NB4 (cell line): ENCODE data around the gene CDKAL1.
"Not testable (repeated sequence)": the region's sequence is repeated elsewhere in the genome, so short reads cannot be mapped to it uniquely, and the experiment has no call there.

Experiments
- DNase-seq: peaks from one replicate; pipeline ENCODE4 v3.0.0; 2010; ENCODE audit warnings: low read depth
- H3K4me3 ChIP-seq: one replicate; pipeline ENCODE4 v1.5.1; 2011; ENCODE audit warnings: mild to moderate bottlenecking, low read depth, low read length, moderate library complexity
- MYC ChIP-seq: IDR thresholded peaks from 2 replicates; pipeline ENCODE4 v1.6.1; 2011; ENCODE audit warnings: low read depth, low read length
- POLR2A ChIP-seq: IDR thresholded peaks from 2 replicates; pipeline ENCODE4 v1.6.1; 2011; ENCODE audit warnings: mild to moderate bottlenecking; ENCODE audit not compliant: insufficient read length; ENCODE audit errors: extremely low read depth
- TF ChIP-seq, protein P1 (sequence below): IDR thresholded peaks from 2 replicates; pipeline ENCODE4 v1.6.1; 2011; ENCODE audit warnings: low read depth, low read length
- TF ChIP-seq, protein P2 (sequence below): IDR thresholded peaks from one replicate; pipeline ENCODE4 v1.5.1; 2012; ENCODE audit warnings: low read depth, low read length

Gene CDKAL1

DNA sequence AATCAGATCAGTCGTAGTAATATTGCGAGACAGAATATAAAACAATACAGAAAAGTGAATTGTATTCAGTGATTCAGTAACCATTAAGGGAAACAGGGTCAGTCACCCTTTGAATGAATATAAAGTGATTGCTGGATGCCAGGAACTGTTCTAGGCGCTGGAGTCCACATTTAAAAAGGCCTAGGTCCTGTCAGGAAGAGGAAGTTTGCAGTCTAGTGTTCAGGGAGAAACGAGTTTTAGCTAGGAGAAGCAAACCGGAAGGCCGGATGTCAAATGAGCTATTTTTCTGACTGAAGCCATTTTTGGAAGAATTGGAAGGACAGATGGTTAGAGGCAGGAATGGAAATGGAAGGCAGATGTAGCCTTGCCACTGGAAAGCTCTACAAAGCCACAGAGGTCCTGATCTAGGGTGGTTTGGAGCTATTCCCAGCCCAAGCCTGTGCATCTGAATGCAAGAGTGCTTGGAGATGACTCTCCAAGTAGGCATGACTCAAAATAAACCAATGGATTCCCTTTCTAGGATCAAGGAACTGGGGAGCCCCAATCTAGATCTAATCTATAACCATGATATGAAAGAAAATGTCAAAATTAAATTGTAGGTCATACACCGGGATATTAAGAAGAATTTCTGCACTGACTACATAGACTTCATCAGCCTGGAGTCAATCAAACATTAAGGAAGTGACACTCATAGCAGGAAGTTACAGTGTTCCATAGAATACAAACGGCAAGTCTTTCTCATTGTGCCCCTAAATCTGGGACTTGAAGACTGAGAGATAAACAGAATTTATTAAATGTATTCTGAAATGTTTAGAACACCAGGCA is 36.8 kb upstream of the CDKAL1 start:
- no peak overlapping the region for H3K4me3 ChIP-seq
- DNase-seq, result no peak
- TF ChIP-seq, protein P1, sequence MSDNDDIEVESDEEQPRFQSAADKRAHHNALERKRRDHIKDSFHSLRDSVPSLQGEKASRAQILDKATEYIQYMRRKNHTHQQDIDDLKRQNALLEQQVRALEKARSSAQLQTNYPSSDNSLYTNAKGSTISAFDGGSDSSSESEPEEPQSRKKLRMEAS, result no peak
- no peak for TF ChIP-seq MYC
- TF ChIP-seq, protein P2, sequence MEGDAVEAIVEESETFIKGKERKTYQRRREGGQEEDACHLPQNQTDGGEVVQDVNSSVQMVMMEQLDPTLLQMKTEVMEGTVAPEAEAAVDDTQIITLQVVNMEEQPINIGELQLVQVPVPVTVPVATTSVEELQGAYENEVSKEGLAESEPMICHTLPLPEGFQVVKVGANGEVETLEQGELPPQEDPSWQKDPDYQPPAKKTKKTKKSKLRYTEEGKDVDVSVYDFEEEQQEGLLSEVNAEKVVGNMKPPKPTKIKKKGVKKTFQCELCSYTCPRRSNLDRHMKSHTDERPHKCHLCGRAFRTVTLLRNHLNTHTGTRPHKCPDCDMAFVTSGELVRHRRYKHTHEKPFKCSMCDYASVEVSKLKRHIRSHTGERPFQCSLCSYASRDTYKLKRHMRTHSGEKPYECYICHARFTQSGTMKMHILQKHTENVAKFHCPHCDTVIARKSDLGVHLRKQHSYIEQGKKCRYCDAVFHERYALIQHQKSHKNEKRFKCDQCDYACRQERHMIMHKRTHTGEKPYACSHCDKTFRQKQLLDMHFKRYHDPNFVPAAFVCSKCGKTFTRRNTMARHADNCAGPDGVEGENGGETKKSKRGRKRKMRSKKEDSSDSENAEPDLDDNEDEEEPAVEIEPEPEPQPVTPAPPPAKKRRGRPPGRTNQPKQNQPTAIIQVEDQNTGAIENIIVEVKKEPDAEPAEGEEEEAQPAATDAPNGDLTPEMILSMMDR, result no peak
- no peak for TF ChIP-seq POLR2A

DNA sequence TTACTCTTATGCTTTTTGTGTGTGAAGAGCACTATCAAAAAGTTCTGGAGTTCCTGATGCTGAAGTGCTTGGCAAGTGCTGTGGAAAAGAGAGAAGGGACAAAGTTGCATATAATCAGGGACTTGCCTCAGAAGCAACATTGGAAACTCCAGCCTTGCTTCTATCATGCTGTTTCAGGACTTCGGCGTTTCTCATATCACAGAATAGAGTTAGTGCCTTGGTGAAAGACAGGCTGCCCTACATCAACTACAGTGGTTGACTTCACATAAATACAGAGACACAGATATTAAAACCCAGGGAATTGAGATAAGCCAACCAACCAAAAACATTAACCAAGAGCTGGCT is 36.2 kb upstream of the CDKAL1 start:
- H3K4me3 ChIP-seq, result no peak overlapping the region
- DNase-seq, result no peak
- TF ChIP-seq POLR2A, result no peak
- TF ChIP-seq, protein P1, result no peak
- TF ChIP-seq MYC, result no peak
- TF ChIP-seq, protein P2, result no peak

DNA sequence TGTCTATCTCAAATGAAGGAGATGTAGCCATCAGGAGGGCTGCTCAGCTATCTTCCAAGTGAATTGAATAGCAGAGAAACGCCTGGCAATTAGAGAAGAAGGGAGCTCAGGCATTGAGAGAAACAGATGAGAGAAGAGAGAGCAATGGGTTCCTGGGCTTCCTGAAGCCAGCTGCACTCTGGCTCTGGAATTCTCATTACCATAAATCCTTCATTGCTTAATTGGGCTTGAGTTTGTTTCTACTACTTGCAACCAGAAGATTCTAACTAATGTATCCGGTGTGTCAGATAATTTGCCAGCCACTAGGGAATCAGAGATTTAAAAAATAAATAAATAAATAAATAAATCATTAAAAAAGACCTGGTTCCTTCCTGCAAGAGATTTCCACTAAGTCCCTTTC is 25.0 kb upstream of the CDKAL1 start:
- no peak for TF ChIP-seq POLR2A
- TF ChIP-seq, protein P2, result no peak
- no peak for DNase-seq
- H3K4me3 ChIP-seq, result no peak overlapping the region

DNA sequence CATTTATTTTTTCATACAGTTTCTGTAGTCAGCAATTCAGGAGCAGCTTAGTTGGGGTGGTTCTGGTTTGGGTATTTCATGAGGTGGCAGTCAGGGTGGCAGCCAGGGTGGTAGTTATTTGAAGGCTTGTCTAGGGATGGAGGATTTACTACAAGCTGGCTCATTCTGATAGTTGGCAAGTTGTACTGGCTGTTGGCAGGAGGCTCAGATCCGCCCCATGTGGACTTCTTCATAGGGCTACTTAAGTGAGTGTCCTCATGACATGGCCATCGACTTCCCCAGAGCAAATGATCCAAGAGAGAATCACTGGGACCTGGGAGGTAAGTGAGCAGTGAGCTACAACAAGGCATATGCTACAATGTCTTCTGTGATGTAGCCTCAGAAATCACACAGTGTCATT is 22.4 kb upstream of the CDKAL1 start:
- TF ChIP-seq, protein P2, result no peak
- TF ChIP-seq POLR2A (no peak), MYC (no peak)
- TF ChIP-seq, protein P1, result no peak
- no peak for DNase-seq
- no peak overlapping the region for H3K4me3 ChIP-seq

DNA sequence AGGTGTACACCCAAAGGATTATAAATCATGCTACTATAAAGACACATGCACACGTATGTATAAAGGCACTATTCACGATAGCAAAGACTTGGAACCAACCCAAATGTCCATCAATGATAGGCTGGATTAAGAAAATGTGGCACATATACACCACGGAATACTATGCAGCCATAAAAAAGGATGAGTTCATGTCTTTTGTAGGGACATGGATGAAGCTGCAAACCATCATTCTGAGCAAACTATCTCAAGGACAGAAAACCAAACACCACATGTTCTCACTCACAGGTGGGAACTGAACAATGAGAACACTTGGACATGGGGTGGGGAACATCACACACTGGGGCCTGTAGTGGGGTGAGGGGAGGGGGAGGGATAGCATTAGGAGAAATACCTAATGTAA is 9.0 kb upstream of the CDKAL1 start:
- not testable (repeated sequence) for DNase-seq

DNA sequence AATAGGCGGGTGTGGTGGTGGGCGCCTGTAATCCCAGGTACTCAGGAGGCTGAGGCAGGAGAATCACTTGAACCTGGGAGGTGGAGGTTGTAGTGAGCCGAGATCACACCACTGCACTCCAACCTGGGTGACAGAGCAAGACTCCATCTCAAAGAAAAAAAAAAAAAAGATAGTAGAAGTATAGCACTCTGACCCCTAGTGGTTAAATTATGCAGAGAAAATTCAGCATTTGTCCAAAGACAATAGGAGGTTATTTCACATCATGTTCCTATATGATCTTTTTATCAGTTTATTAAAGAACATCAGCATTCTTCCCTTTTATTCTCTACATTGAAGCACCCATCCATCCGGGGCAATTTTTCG is 5.2 kb upstream of the CDKAL1 start:
- TF ChIP-seq, protein P2, result peak; percentile 10
- peak; percentile 61 for DNase-seq
- H3K4me3 ChIP-seq, result not testable (repeated sequence)

More for the DNA sequence above, 9.0 kb upstream of the CDKAL1 start:
- H3K4me3 ChIP-seq, result not testable (repeated sequence)
